Suprapubic skin (tissue), 4 donors: Measurements from ENCODE around the gene UBN1. TPM values are rescaled to one million over a fixed set of nuclear protein-coding genes. Genes with fewer than 3 reads are reported as not detected.
A peak's percentile ranks its signal among the peaks of the same experiment; 100 is the strongest.
"Not testable (repeated sequence)": the region's sequence is repeated elsewhere in the genome, so short reads cannot be mapped to it uniquely, and the experiment has no call there.

Experiments
- DNase-seq, 2 donors: peaks; one replicate each; pipeline ENCODE4 v3.0.0-alpha.2; 2019; ENCODE audit warnings: low spot score in 2 of 2
- H3K27ac ChIP-seq: fragments of 200-600 bp; sonication (generic); one replicate; pipeline ENCODE4 v1.5.1; 2019
- H3K27me3 ChIP-seq: fragments of 200-600 bp; sonication (generic); one replicate; pipeline ENCODE4 v1.5.1; 2019
- H3K36me3 ChIP-seq: fragments of 200-600 bp; sonication (generic); one replicate; pipeline ENCODE4 v1.5.1; 2019
- H3K4me1 ChIP-seq: fragments of 200-600 bp; sonication (generic); one replicate; pipeline ENCODE4 v1.5.1; 2019
- H3K4me3 ChIP-seq: fragments of 200-600 bp; sonication (generic); one replicate; pipeline ENCODE4 v1.5.1; 2019; ENCODE audit warnings: mild to moderate bottlenecking
- H3K9me3 ChIP-seq: fragments of 200-600 bp; sonication (generic); one replicate; pipeline ENCODE4 v1.5.1; 2019
- EP300 ChIP-seq: sonication (generic); formaldehyde crosslinking; IDR thresholded peaks from one replicate; pipeline ENCODE4 v1.6.1; 2017; ENCODE audit warnings: antibody characterized with exemption
- POLR2A ChIP-seq, 2 donors: fragments of 450-650 bp; IDR thresholded peaks; one replicate each; pipeline ENCODE4 v1.6.1; 2017; ENCODE audit warnings: antibody characterized with exemption in 2 of 2, mild to moderate bottlenecking in 2 of 2, moderate library complexity in 2 of 2
- POLR2AphosphoS5 ChIP-seq, 3 donors: sonication (generic); formaldehyde crosslinking; IDR thresholded peaks; one replicate each; pipeline ENCODE4 v1.6.1; 2017; ENCODE audit warnings: antibody characterized with exemption in 3 of 3
- WGBS: methylation state at CpG from one replicate; pipeline ENCODE4 v1.1.5; 2018; 5-methylcytosine and 5-hydroxymethylcytosine counted together
- total RNA-seq, 4 donors: library from RNA; depleted of rRNA; stranded (reverse); fragments of >200 nt; gene quantifications; one replicate each; pipeline ENCODE4 v1.1.0, GENCODE V29; 2016
- TF ChIP-seq, protein P1 (sequence below), 2 donors: fragments of 200-600 bp in 1 of 2; fragments of 450-650 bp in 1 of 2; sonication (generic) in 1 of 2; IDR thresholded peaks; one replicate each; pipeline ENCODE4 v1.5.1; 2016 to 2019; ENCODE audit warnings: antibody characterized with exemption in 2 of 2, mild to moderate bottlenecking in 1 of 2, moderate library complexity in 1 of 2

The UBN1 gene
- total RNA-seq, 4 donors from 2014 or later = 25.7 to 43.9 (median 38.6) TPM

- TF ChIP-seq POLR2AphosphoS5 (IDR thresholded peaks at IDR 0.05) = no peak
- TF ChIP-seq, protein P1, sequence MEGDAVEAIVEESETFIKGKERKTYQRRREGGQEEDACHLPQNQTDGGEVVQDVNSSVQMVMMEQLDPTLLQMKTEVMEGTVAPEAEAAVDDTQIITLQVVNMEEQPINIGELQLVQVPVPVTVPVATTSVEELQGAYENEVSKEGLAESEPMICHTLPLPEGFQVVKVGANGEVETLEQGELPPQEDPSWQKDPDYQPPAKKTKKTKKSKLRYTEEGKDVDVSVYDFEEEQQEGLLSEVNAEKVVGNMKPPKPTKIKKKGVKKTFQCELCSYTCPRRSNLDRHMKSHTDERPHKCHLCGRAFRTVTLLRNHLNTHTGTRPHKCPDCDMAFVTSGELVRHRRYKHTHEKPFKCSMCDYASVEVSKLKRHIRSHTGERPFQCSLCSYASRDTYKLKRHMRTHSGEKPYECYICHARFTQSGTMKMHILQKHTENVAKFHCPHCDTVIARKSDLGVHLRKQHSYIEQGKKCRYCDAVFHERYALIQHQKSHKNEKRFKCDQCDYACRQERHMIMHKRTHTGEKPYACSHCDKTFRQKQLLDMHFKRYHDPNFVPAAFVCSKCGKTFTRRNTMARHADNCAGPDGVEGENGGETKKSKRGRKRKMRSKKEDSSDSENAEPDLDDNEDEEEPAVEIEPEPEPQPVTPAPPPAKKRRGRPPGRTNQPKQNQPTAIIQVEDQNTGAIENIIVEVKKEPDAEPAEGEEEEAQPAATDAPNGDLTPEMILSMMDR (IDR thresholded peaks at IDR 0.05) = no peak
- TF ChIP-seq EP300 = no peak
- no peak for TF ChIP-seq POLR2A (IDR thresholded peaks at IDR 0.05)
- Histone ChIP-seq H3K36me3 (peaks cover 21% of the 10 kb centered on the region), H3K27ac (peak overlapping the region; percentile 77), H3K4me1 (peaks cover 57% of the 10 kb centered on the region), H3K27me3 (no peaks in the 10 kb centered on the region), H3K4me3 (no peak overlapping the region), H3K9me3 (peaks cover 6% of the 10 kb centered on the region)
- no peak for DNase-seq
- WGBS = 75% methylated on average over 5 of the region's 5 CpGs
These were observed 78.5 kb downstream of the UBN1 start for GRCh38 chr16:4925791-4926190.

DNA sequence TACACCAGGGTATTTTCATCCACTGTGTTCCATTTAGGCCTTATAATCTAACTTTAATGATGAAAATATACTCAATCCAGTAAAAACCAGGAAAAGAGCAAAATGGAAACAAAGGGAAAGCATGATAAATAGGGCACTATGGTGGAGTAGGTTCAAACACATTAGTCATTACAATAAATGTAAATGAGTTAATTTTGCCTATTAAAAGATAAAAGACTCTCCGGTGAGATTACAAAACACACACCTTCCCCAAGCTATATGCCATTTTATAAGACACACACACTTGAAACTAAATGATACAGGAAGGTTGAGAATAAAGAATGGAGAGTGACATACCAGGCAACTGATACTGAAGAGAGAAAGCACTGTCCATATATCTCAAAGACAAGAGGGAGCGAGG is 79.6 kb downstream of the UBN1 start:
- TF ChIP-seq POLR2AphosphoS5 (IDR thresholded peaks at IDR 0.05) = no peak
- TF ChIP-seq, protein P1 (IDR thresholded peaks at IDR 0.05) = no peak
- peaks cover 66% of the 10 kb centered on the region for H3K4me1 ChIP-seq
- H3K27ac ChIP-seq = no peak overlapping the region
- H3K4me3 ChIP-seq = no peak overlapping the region
- no peaks in the 10 kb centered on the region for H3K27me3 ChIP-seq
- DNase-seq = no peak
- peaks cover 6% of the 10 kb centered on the region for H3K9me3 ChIP-seq
- H3K36me3 ChIP-seq = peaks cover 28% of the 10 kb centered on the region
- 84% methylated on average over 2 of the region's 2 CpGs for WGBS

DNA sequence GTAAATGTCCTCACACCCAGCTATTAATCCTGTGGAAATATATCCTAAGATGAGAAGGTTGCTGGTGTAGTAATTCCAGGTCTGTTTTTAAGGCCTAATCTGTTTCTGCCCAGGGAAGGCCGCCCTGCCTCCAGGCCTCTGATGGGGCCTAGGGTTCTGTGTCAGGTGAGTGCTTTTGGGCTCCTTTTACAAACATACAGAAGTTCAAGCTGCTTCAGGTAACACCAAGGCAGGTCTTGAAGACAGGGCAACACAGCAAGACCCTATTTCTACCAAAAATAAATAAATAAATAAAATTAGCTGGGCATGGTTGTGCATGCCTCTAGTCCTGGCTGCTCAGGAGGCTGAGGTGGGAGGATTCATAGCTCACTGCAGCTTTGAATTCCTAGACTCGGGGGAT is 80.4 kb downstream of the UBN1 start:
- Histone ChIP-seq H3K9me3 (peaks cover 6% of the 10 kb centered on the region), H3K27ac (no peak overlapping the region), H3K27me3 (no peaks in the 10 kb centered on the region), H3K4me1 (peaks cover 65% of the 10 kb centered on the region), H3K36me3 (peaks cover 28% of the 10 kb centered on the region), H3K4me3 (no peak overlapping the region)
- 66% methylated on average over 2 of the region's 2 CpGs for WGBS
- TF ChIP-seq, protein P1 (IDR thresholded peaks at IDR 0.05) = no peak
- TF ChIP-seq POLR2AphosphoS5 (IDR thresholded peaks at IDR 0.05) (no peak), POLR2A (IDR thresholded peaks at IDR 0.05) (no peak), EP300 (no peak)
- DNase-seq = no peak

DNA sequence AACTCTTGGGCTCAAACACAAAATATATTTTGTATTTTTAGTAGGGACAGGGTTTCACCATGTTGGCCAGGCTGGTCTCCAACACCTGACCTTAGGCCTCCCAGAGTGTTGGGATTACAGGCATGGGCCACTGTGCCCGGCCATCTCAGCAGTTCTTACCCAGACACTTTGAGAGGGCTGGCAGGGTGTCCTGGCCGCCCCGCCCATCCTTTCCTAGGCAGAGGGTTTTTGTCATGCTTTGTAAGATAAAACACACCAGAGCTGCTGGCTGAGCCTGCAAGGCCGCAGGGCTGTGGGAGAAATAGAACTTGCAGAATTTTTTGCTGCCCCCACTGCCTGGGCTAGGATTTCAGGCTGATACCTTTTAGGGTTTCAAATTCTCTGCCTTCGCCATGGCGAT is 80.9 kb downstream of the UBN1 start:
- Histone ChIP-seq H3K27ac (no peak overlapping the region), H3K4me3 (no peak overlapping the region), H3K4me1 (peaks cover 66% of the 10 kb centered on the region), H3K36me3 (peaks cover 28% of the 10 kb centered on the region), H3K27me3 (no peaks in the 10 kb centered on the region), H3K9me3 (peaks cover 6% of the 10 kb centered on the region)
- TF ChIP-seq, protein P1 (IDR thresholded peaks at IDR 0.05) = no peak
- no peak for TF ChIP-seq POLR2A (IDR thresholded peaks at IDR 0.05)
- no peak for TF ChIP-seq POLR2AphosphoS5 (IDR thresholded peaks at IDR 0.05)
- no peak for TF ChIP-seq EP300
- WGBS = 81% methylated on average over 6 of the region's 6 CpGs
- DNase-seq = no peak

DNA sequence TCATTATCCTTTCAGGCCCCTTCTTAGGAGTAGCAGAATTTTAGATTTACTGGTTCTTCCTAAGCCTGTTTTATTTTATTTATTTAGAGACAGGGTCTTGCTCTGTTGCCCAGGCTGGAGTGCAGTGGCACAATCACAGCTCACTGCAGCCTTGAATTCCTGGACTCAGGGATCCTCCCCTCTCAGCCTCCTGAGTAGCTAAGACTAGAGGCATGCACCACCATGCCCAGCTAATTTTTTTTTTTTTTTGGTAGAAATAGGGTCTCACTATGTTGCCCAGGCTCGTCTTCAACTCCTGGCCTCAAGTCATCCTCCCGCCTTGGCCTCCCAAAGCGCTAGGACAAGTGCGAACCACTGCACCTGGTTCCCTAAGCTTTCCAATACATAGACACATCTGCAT is 82.3 kb downstream of the UBN1 start:
- peaks cover 28% of the 10 kb centered on the region for H3K36me3 ChIP-seq
- H3K4me3 ChIP-seq, H3K27me3 ChIP-seq, DNase-seq, H3K27ac ChIP-seq, H3K9me3 ChIP-seq: not testable (repeated sequence)
- peaks cover 66% of the 10 kb centered on the region for H3K4me1 ChIP-seq
- 98% methylated on average over 4 of the region's 4 CpGs for WGBS

DNA sequence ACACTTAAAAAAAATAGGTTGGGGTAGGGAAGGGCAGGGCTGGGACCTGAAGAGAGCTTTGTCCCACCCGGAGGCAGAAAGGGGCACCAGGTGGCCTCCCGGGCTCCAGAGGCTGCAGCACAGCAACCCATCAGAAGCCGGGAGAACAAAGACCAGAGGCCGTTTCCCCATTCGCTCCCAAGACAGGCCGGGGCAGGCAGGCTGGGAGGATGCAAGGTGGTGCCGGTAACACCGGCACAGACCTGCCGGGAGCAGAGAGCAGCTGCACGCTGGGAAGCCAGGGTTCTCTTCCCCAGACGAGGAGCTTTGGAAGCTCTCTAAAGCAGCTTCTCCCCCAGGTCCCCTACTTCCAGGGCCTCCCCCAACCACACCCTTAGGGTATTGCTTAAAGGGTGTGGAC is 84.1 kb downstream of the UBN1 start:
- WGBS = 52% methylated on average over 10 of the region's 11 CpGs
- Histone ChIP-seq H3K36me3 (peaks cover 28% of the 10 kb centered on the region), H3K27me3 (no peaks in the 10 kb centered on the region), H3K27ac (peak overlapping the region; percentile 52), H3K4me1 (peaks cover 64% of the 10 kb centered on the region), H3K9me3 (peaks cover 6% of the 10 kb centered on the region), H3K4me3 (no peak overlapping the region)
- no peak for TF ChIP-seq POLR2A (IDR thresholded peaks at IDR 0.05)
- TF ChIP-seq, protein P1 (IDR thresholded peaks at IDR 0.05) = no peak
- no peak for DNase-seq
